HG03095 (cell line): ENCODE data around the gene CYP27C1.
"Not testable (repeated sequence)": the region's sequence is repeated elsewhere in the genome, so short reads cannot be mapped to it uniquely, and the experiment has no call there.

Source experiments
- ATAC-seq: cut with Tn5 transposase; IDR thresholded peaks from one replicate; pipeline ENCODE4 v1.9.1; 2021; ENCODE audit warnings: moderate library complexity; ENCODE audit not compliant: unreplicated experiment

Gene CYP27C1

GRCh38 chr2:127220102-127220767 lies at the start of gene CYP27C1:
CYP27C1 (minus strand) TSS chr2:127220299; CDS start chr2:127220270, 29 bp downstream.
- ATAC-seq, result no peak

DNA sequence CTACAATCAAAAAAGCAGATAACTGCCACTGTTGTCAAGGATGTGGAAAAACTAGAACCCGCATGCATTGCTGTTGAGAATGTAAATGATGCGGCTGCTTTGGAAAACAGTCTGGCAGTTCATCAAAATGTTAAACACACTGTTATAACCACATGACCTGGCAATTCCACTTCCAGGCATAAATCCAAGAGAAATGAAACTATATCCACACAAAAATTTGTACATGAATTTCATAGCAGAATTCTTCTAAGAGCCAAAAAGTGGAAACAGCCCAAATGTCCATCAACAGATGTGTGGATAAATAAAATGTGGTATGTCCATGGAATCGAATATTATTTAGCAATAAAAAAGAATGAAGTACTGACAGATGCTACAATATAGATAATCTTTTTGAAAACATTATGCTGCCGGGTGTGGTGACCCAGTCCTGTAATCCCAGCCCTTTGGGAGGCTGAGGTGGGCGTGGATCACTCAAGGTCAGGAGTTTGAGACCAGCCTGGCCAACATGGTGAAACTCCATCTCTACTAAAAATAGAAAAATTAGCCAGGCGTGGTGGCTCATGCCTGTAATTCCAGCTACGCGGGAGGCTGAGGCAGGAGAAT lies 41.8 kb upstream of the CYP27C1 start:
- no peak for ATAC-seq

DNA sequence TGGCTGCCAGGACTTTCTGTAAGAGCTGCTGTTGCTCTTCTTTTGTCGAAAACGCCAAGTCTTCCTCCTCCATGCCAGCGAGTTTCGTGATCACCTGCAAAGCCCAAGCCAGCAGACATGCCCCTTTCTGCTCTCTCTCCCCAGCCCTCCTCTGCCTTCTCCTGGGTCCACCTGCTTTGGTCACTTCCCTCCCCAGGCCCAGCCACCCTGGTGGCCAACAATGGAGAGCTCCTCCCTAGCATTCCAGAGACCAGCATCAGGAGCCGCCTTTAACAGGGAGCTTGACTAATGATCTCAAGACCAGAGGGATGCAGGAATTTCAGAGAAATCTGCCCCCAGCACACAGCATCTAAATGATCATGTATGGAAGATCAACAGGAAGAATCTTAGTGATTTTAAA lies 39.3 kb upstream of the CYP27C1 start:
- ATAC-seq, result no peak

DNA sequence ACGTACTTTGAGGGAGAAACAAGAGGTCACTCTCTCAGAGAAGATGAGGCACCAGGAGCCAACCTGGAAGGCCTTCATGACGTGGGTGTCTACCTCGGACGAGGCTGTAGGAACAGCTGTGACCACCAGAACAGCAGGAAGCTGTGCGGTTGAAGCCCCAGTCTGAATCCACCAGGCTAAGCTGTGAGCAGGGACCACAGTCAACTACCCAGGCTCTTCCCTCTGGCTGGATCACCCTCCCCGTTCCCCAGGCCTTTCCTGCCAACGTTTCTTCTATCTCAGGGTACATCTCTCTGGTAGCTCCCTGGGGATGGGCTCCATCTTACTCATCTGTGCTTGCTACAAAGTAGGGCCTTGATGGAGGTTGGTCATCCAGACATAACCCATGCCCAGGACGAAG lies 36.8 kb upstream of the CYP27C1 start:
- ATAC-seq, result no peak

DNA sequence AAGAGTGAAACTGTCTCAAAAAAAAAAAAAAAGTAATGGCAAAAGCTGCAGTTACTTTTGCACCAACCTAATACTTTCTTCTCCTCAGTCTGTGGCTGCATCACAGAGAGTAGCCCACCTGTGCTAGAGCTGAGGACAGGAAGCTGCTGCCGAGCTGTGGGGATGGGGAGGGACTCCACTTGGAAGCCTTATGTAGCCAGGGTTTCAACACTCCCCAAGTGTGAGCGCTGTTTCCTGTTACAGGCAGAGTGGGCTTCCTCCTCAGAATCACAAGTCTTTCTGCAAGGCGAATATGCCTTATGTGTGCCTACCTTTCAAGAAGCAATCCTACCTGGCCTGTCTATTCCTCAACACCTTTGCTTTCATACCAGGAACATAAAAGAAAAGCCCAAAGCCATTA lies 36.3 kb upstream of the CYP27C1 start:
- no peak for ATAC-seq

DNA sequence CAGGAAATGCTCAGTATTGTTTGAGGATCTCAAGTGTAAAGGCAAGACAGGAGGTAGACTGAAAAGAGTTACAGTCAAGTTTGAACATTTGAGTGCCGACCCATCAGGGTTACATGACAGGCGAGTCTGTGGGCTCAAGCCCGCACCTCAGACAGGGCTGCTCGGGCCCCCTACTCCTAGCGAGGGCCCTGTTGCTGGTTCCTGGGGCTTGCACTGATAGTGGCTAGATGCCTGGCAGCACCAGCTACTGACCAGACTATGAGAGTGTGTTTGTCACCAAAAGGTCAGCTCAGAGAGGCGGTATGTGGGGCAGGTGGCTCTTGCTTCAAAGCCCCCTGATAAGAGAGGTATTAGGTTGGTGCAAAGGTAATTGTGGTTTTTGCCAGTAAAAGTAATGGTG lies 35.6 kb upstream of the CYP27C1 start:
- no peak for ATAC-seq

- ATAC-seq, result no peak
Measured at GRCh38 chr2:127255146-127255545, 35.0 kb upstream of the CYP27C1 start.

GRCh38 chr2:127254386-127254981 lies 34.4 kb upstream of the CYP27C1 start:
- no peak for ATAC-seq

- not testable (repeated sequence) for ATAC-seq
Measured at GRCh38 chr2:127241184-127241583, 21.1 kb upstream of the CYP27C1 start.

- ATAC-seq, result no peak
Measured at GRCh38 chr2:127239395-127239794, 19.3 kb upstream of the CYP27C1 start.

- not testable (repeated sequence) for ATAC-seq
Measured at GRCh38 chr2:127237768-127238167, 17.7 kb upstream of the CYP27C1 start.

DNA sequence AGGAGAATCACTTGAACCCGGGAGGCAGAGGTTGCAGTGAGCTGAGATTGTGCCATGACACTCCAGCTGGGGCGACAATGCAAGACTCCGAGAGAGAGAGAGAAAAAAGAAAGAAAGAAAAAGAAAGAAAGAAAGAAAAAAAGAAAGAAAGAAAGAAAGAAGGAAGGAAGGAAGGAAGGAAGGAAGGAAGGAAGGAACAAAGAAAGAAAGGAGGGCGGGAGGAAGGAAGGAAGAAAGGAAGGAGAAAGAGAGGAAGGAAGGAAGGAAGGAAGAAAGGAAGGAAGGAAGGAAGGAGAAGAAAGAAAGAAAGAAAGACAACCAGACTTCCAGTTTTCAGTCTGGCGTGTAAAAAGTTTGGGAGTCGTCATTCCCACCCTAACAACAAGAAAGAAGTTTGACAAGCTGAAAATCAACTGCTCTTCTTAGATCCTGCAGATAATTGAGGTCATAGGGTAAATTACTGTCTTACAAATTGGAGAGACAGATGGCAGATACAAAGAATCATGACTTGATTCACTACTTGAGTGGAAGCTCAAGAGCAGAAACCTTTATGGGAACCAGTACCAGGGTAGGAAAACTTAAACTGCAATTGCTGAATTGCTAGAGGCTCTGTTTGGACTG lies 15.1 kb upstream of the CYP27C1 start:
- no peak for ATAC-seq

- no peak for ATAC-seq
Measured at GRCh38 chr2:127233710-127234109, 13.6 kb upstream of the CYP27C1 start.

DNA sequence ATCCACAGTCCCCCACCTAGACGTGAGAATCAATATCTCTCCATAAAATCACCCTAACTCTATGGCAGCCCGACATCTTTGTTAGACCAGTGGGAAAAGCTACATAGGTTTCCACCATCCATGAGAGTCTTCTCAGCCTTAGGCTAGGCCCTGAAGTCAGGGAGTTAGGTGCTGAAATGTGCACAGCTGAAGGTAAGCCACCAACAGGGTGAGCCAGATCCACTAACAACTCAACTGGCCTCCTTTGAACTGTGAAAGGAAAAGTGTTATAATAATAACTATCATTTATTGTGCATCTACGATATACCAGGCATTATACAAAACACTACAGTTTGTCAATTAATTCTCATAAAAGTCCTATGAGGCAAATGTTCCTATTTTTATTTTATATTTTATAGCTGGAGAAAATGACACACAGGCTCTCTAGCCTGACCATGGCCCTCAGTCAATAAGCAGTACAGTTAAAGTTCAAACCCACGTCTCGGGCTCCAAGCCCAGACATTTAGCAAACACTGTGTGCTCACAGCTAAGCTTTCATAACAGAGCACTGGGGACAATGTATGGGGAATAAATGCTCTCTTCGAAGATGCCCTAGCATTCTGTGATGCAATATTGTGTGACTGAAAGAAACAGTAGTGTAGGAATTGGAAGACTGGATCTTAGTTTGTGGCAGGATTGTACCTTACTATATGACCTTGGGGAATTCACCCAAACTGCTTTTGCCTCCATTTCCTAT lies 11.2 kb upstream of the CYP27C1 start:
- no peak for ATAC-seq

- no peak for ATAC-seq
Measured at GRCh38 chr2:127229555-127229954, 9.5 kb upstream of the CYP27C1 start.

GRCh38 chr2:127228102-127228501 lies 8.0 kb upstream of the CYP27C1 start:
- no peak for ATAC-seq

GRCh38 chr2:127227264-127227660 lies 7.2 kb upstream of the CYP27C1 start:
- ATAC-seq, result not testable (repeated sequence)

DNA sequence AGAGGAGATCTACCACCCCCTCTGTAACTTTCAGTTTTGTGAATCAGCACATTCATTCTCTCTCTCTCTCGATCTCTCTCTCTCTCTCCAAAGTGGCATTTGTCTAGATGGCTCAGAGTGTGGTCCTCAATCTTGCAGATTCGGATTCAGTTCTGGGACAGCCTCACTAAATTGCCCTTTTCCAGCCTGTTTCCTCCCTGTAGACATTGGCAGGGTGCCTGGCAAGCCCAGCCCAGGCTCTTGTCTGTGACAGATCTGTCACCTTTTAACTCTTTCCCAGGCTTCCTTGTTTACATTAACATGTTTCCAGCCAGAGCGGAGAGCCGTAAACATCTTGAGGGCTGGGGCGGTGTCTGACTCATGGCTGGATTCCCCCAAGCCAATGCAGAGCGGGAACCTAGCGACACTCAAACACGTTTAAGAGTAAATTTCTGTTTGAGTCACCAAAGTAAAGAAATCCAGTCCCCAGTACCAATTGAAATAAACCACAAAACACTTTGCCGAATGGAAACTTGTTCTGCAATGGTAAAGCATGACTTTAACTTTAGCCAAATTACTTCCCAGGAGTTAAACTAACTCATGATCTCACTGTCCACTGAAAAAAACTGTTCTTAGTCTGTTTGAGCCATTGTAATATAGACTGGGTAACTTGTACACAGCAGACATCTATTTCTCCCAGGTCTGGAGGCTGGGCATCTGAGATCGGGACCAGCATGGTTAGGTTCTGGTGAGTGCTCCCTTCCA lies 6.6 kb upstream of the CYP27C1 start:
- ATAC-seq, result peak; percentile 87

GRCh38 chr2:127226132-127226519 lies 6.0 kb upstream of the CYP27C1 start:
- no peak for ATAC-seq

DNA sequence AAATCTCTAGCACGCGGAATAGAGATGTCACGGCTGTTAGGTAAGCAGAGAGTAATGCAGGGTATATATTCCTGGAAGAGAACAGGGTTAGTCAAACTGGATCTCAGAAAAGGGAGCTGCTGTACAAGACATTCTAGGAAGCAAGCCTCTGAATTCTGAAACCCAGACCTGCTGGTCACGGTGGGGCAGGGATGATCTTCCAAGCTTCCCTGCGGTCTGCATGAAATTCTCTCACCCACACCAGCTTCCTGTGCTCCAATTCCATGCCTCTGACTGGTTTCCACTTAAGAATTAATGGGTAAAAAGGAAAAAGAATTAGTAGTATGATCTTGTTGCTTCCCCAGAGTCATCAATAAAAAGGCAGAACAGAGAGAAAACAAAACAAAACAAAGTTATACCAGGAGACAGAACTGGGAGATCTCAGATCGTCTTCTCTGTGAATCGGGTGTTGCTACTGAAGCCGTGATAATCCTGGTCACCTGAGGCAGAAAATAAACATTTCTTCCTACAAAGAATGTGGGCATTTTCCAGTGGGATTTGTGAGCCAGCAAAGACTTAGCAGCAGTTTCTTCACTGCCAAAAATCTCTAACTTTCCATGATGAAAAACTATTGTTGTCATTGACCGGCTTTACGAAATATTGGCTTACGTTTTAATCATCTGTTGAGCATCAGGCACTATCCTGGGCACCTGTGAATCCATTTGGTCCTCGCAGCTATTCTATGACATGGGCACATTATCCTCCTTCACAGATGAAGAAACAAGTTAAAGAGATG lies 5.3 kb upstream of the CYP27C1 start:
- no peak for ATAC-seq
